ENCODE results near the gene CITED1. TPM values are rescaled to one million over a fixed set of nuclear protein-coding genes. Genes with fewer than 3 reads are reported as not detected.

Gene CITED1
- total and polyA plus RNA-seq, 2 of the 4 experiments (the other 2 are of a cell fraction) = 0.18 to 0.24 TPM

- Histone ChIP-seq H3K9me3 (ENCODE audit: control insufficient read depth, insufficient read depth, low read length) (no peaks in the 10 kb centered on the region), H4K20me1 (ENCODE audit: insufficient read depth, low read length) (peaks cover 70% of the 10 kb centered on the region), H4K8ac (ENCODE audit: low read depth in 2 of 2, low read length in 2 of 2) (peak overlapping the region in 1 of 2 experiments; percentile 63; a peak in 1 of 4 replicates), H3K27me3 (ENCODE audit: control insufficient read depth, insufficient read depth, low read length) (no peaks in the 10 kb centered on the region), H3K4me2 (ENCODE audit: low read depth, low read length) (peak overlapping the region; percentile 22; the same call in 1 of the 2 replicates), H3K56ac (ENCODE audit: extremely low read depth, insufficient read depth, low read length) (no peak overlapping the region), H4K91ac (ENCODE audit: insufficient read depth, low read depth, low read length) (peak overlapping the region; percentile 38; the same call in 1 of the 2 replicates), H3K14ac (replicated peaks; ENCODE audit: low read depth, low read length) (no peak overlapping the region), H3K27ac (ENCODE audit: insufficient read depth, low read length) (peak overlapping the region; percentile 51), H2BK120ac (ENCODE audit: low read depth, low read length) (peak overlapping the region; percentile 30; the same call in 1 of the 2 replicates), H3K79me1 (ENCODE audit: low read depth in 1 of 2, low read length in 2 of 2) (peaks cover 14 to 56% of the 10 kb centered on the region in 2 experiments), H3K18ac (ENCODE audit: low read depth, low read length) (peak overlapping the region; percentile 34; the same call in 1 of the 2 replicates), H3K23ac (ENCODE audit: low read depth, low read length) (no peak overlapping the region), H2AK5ac (ENCODE audit: low read depth, low read length) (no peak overlapping the region), H3K36me3 (ENCODE audit: control insufficient read depth, insufficient read depth, low read length) (peaks cover 53% of the 10 kb centered on the region), H2BK5ac (ENCODE audit: low read depth, low read length, poor library complexity, severe bottlenecking) (peak overlapping the region; percentile 91), H3K4me3 (ENCODE audit: insufficient read depth, low read depth, low read length) (no peak overlapping the region), H3K4ac (ENCODE audit: low read depth, low read length) (peak overlapping the region; percentile 55), H3K9ac (ENCODE audit: low read depth, low read length) (no peak overlapping the region), H3K9me1 (ENCODE audit: insufficient read depth, low read length) (peaks cover 31% of the 10 kb centered on the region), H2AK9ac (replicated peaks; ENCODE audit: low read depth, low read length, poor library complexity) (no peak overlapping the region), H2BK20ac (ENCODE audit: low read depth, low read length) (no peak overlapping the region), H2BK15ac (ENCODE audit: low read depth, low read length) (no peak overlapping the region), H2AFZ (replicated peaks; ENCODE audit: low read length, poor library complexity) (no peak overlapping the region), H3K4me1 (ENCODE audit: control insufficient read depth, insufficient read depth, low read length) (peaks cover 31% of the 10 kb centered on the region), H4K5ac (ENCODE audit: low read depth, low read length) (no peak overlapping the region; the same call in 1 of the 2 replicates)
- TF ChIP-seq MXI1 (IDR thresholded peaks at IDR 0.05; ENCODE audit: borderline replicate concordance, low read depth, low read length) = no peak
- no peak for TF ChIP-seq RAD21 (IDR thresholded peaks at IDR 0.05; ENCODE audit: low read length)
- peak; percentile 36; the same call in 1 of the 2 replicates for TF ChIP-seq FOS (IDR thresholded peaks at IDR 0.05; ENCODE audit: low read depth, low read length)
- TF ChIP-seq CTCF (conservative IDR thresholded peaks at IDR 0.05; ENCODE audit: low read depth, low read length) = no peak
- 0 out of 2 replicates have a peak, but pooled peaks have one; percentile 9 for TF ChIP-seq BHLHE40 (IDR thresholded peaks at IDR 0.05; ENCODE audit: low read depth, low read length)
- no peak for TF ChIP-seq CEBPB (IDR thresholded peaks at IDR 0.05; ENCODE audit: low read depth, low read length)
- TF ChIP-seq POLR2A (IDR thresholded peaks at IDR 0.05; ENCODE audit: low read depth, low read length) = 0 out of 2 replicates have a peak, but pooled peaks have one; percentile 45
- TF ChIP-seq RCOR1 (IDR thresholded peaks at IDR 0.05; ENCODE audit: insufficient replicate concordance, low read length) = no peak
- no peak for TF ChIP-seq SMC3 (IDR thresholded peaks at IDR 0.05; ENCODE audit: low read depth, low read length)
- peak; percentile 25; the same call in 1 of the 2 replicates for TF ChIP-seq MAFK (IDR thresholded peaks at IDR 0.05; ENCODE audit: low read depth, low read length)
- no peak for TF ChIP-seq CHD1 (IDR thresholded peaks at IDR 0.05; ENCODE audit: low read depth, low read length)
- no peak for TF ChIP-seq ELK1 (IDR thresholded peaks at IDR 0.05; ENCODE audit: borderline replicate concordance, low read depth, low read length)
- no peak for TF ChIP-seq MAZ (IDR thresholded peaks at IDR 0.05; ENCODE audit: borderline replicate concordance, low read depth, low read length)
- no peak for TF ChIP-seq RFX5 (IDR thresholded peaks at IDR 0.05; ENCODE audit: low read depth, low read length)
- WGBS, 2 experiments (ENCODE audit: extremely low coverage in 2 of 2, insufficient read length in 1 of 2) = no CpG with 5 or more reads among the region's 3 CpGs
- in situ Hi-C loops (cut with MboI; ENCODE audit: low sequenced_read_pairs) (no loop called here), intact Hi-C loops (cut with micrococcal nuclease) (loop anchor here (1.0 kb wide), 1 partner anchor 24 kb away; no protein-coding TSS in a partner anchor), dilution Hi-C loops (cut with HindIII; ENCODE audit: low sequenced_read_pairs, unreplicated experiment) (no loop called here)
- CTCF ChIA-PET = no interaction called here
- BruUV-seq (replicated peaks) = no TSS peak
- peak; percentile 53 for ATAC-seq (ENCODE audit: low read depth)
- POLR2A ChIA-PET (ENCODE audit: unreplicated experiment) = no interaction called here
- DNase-seq = peak; percentile 83
Observed at GRCh38 chrX:72269671-72270251, 36.0 kb downstream of the CITED1 start.
